Activated CD4-positive, alpha-beta T cell treated with anti-CD3 and anti-CD28 coated beads for 4 hours (primary cell): ENCODE measurements around the gene PGS1.

Experiments
- DNase-seq, 2 donors: peaks; one replicate each; pipeline ENCODE4 v3.0.0-alpha.2; 2020

Gene PGS1

GRCh38 chr17:78428836-78429617 lies 50.6 kb downstream of the PGS1 start:
- DNase-seq = no peak

- DNase-seq = no peak
Observed at GRCh38 chr17:78429618-78429995, 51.2 kb downstream of the PGS1 start.

- DNase-seq = no peak
Observed at GRCh38 chr17:78430892-78431691, 52.6 kb downstream of the PGS1 start.

- no peak for DNase-seq
Observed at GRCh38 chr17:78431692-78431958, 53.2 kb downstream of the PGS1 start.

- no peak for DNase-seq
Observed at GRCh38 chr17:78432226-78433012, 54.0 kb downstream of the PGS1 start.

- no peak for DNase-seq
Observed at GRCh38 chr17:78433013-78433727, 54.7 kb downstream of the PGS1 start.

- no peak for DNase-seq
Observed at GRCh38 chr17:78433780-78434335, 55.4 kb downstream of the PGS1 start.

- no peak for DNase-seq
Observed at GRCh38 chr17:78434455-78435329, 56.2 kb downstream of the PGS1 start.

GRCh38 chr17:78435330-78436005 lies 57.0 kb downstream of the PGS1 start:
- no peak for DNase-seq

GRCh38 chr17:78437508-78438169 lies 59.2 kb downstream of the PGS1 start:
- no peak for DNase-seq

- DNase-seq = no peak
Observed at GRCh38 chr17:78438271-78438691, 59.8 kb downstream of the PGS1 start.

- DNase-seq = no peak
Observed at GRCh38 chr17:78438694-78439325, 60.4 kb downstream of the PGS1 start.

- no peak for DNase-seq
Observed at GRCh38 chr17:78441271-78441971, 63.0 kb downstream of the PGS1 start.

GRCh38 chr17:78442648-78443218 lies 64.3 kb downstream of the PGS1 start:
- DNase-seq = no peak

- no peak for DNase-seq
Observed at GRCh38 chr17:78444392-78444791, 65.9 kb downstream of the PGS1 start.

GRCh38 chr17:78446833-78447232 lies 68.4 kb downstream of the PGS1 start:
- no peak for DNase-seq

- no peak for DNase-seq
Observed at GRCh38 chr17:78448356-78448993, 70.0 kb downstream of the PGS1 start.

GRCh38 chr17:78449983-78450595 lies 71.6 kb downstream of the PGS1 start:
- no peak for DNase-seq
